GM12875 (cell line): ENCODE results near the gene SP6.

Experiments used
- H3K4me3 ChIP-seq: one replicate; pipeline ENCODE4 v1.5.1; 2011; ENCODE audit warnings: low read depth, low read length, control low read depth
- CTCF ChIP-seq: IDR thresholded peaks from 2 replicates; pipeline ENCODE4 v1.5.1; 2011; ENCODE audit warnings: low read depth, mild to moderate bottlenecking, control low read depth, inconsistent platforms, low read length, moderate library complexity, borderline replicate concordance; ENCODE audit not compliant: insufficient read depth

The SP6 gene

GRCh38 chr17:47851764-47852112 is 775 bp upstream of the SP6 start:
- no peak for TF ChIP-seq CTCF
- no peak overlapping the region for H3K4me3 ChIP-seq

GRCh38 chr17:47850373-47850691 is 631 bp downstream of the SP6 start:
- H3K4me3 ChIP-seq = no peak overlapping the region

GRCh38 chr17:47848198-47848513 is 2.8 kb downstream of the SP6 start:
- TF ChIP-seq CTCF = no peak
- no peak overlapping the region for H3K4me3 ChIP-seq

More at GRCh38 chr17:47850373-47850691, 631 bp downstream of the SP6 start:
- TF ChIP-seq CTCF = no peak

- no peak overlapping the region for H3K4me3 ChIP-seq
- TF ChIP-seq CTCF = peak; percentile 44
Observed at GRCh38 chr17:47847341-47848197, 3.4 kb downstream of the SP6 start.

GRCh38 chr17:47846716-47847340 is 4.1 kb downstream of the SP6 start:
- TF ChIP-seq CTCF = no peak
- no peak overlapping the region for H3K4me3 ChIP-seq

- no peak overlapping the region for H3K4me3 ChIP-seq
- TF ChIP-seq CTCF = no peak
Observed at GRCh38 chr17:47845716-47846075, 5.3 kb downstream of the SP6 start.
